Inflammatory macrophage (primary cell): ENCODE measurements around the gene TP53AIP1.

Source experiments
- DNase-seq, 2 donors: peaks; one replicate each; pipeline ENCODE4 v3.0.0-alpha.2; 2020 to 2022
- total RNA-seq, 18 experiments: gene quantifications; one replicate each; lab custom pipeline; 2026; ENCODE audit warnings: mixed read lengths in 6 of 18, inconsistent platforms in 2 of 18; lab: John Stamatoyannopoulos, UW

Gene TP53AIP1
- 0 to 0.13 (median 0.04) reads per million in 18 experiments for total RNA-seq

- no peak for DNase-seq
Observed at GRCh38 chr11:128942817-128943427, at the start of gene TP53AIP1. TSS of gene TP53AIP1 (minus strand) at chr11:128942871. CDS start at chr11:128937818, 5,053 bp downstream.

GRCh38 chr11:128988242-128988970, 45.7 kb upstream of the TP53AIP1 start:
- no peak for DNase-seq

- no peak for DNase-seq
Observed at GRCh38 chr11:128985880-128986279, 43.2 kb upstream of the TP53AIP1 start.

GRCh38 chr11:128983023-128983422, 40.4 kb upstream of the TP53AIP1 start:
- no peak for DNase-seq

GRCh38 chr11:128981254-128981653, 38.6 kb upstream of the TP53AIP1 start:
- DNase-seq = no peak

- DNase-seq = no peak
Observed at GRCh38 chr11:128970598-128971190, 28.0 kb upstream of the TP53AIP1 start.

- no peak for DNase-seq
Observed at GRCh38 chr11:128968916-128969315, 26.2 kb upstream of the TP53AIP1 start.

GRCh38 chr11:128967578-128967977, 24.9 kb upstream of the TP53AIP1 start:
- DNase-seq = no peak

GRCh38 chr11:128965485-128965884, 22.8 kb upstream of the TP53AIP1 start:
- DNase-seq = peak; percentile 18 to 21

GRCh38 chr11:128964463-128964930, 21.8 kb upstream of the TP53AIP1 start:
- DNase-seq = no peak

GRCh38 chr11:128963744-128964325, 21.2 kb upstream of the TP53AIP1 start:
- no peak for DNase-seq

- no peak for DNase-seq
Observed at GRCh38 chr11:128962896-128963295, 20.2 kb upstream of the TP53AIP1 start.

GRCh38 chr11:128961645-128962044, 19.0 kb upstream of the TP53AIP1 start:
- no peak for DNase-seq

- DNase-seq = no peak
Observed at GRCh38 chr11:128957202-128957482, 14.5 kb upstream of the TP53AIP1 start.

GRCh38 chr11:128956401-128957201, 13.9 kb upstream of the TP53AIP1 start:
- DNase-seq = peak; percentile 81 to 83

GRCh38 chr11:128955636-128956035, 13.0 kb upstream of the TP53AIP1 start:
- no peak for DNase-seq

GRCh38 chr11:128953151-128953550, 10.5 kb upstream of the TP53AIP1 start:
- no peak for DNase-seq

- no peak for DNase-seq
Observed at GRCh38 chr11:128949791-128950454, 7.3 kb upstream of the TP53AIP1 start.

GRCh38 chr11:128948583-128948982, 5.9 kb upstream of the TP53AIP1 start:
- DNase-seq = peak in 1 of 2 donors; percentile 29

- no peak for DNase-seq
Observed at GRCh38 chr11:128947773-128948172, 5.1 kb upstream of the TP53AIP1 start.

GRCh38 chr11:128946648-128947047, 4.0 kb upstream of the TP53AIP1 start:
- no peak for DNase-seq

- no peak for DNase-seq
Observed at GRCh38 chr11:128943428-128943976, 831 bp upstream of the TP53AIP1 start.
